IMR-90 (cell line): ENCODE data around the gene LDAF1. TPM values are rescaled to one million over a fixed set of nuclear protein-coding genes. Genes with fewer than 3 reads are reported as not detected.

Experiments used
- ATAC-seq: fragments of 200-7000 bp; cut with Tn5 transposase; 2 replicates; pipeline ENCODE4 v1.9.1; 2020; ENCODE audit warnings: low read depth, mild to moderate bottlenecking, moderate library complexity
- BruUV-seq: library from RNA; stranded (reverse); fragments of 400-500 nt; replicated peaks from 2 replicates; lab custom pipeline; 2021; lab: Mats Ljungman, UMichigan
- CTCF ChIA-PET: fragments of 300-600 bp; formaldehyde crosslinking; extraction: SDS; loops from one replicate; lab custom pipeline; 2021; ENCODE audit warnings: antibody characterized with exemption; lab: Yijun Ruan, JAX
- POLR2A ChIA-PET: fragments of 300-600 bp; sonication (Branson Sonifier 250); formaldehyde crosslinking; loops from one replicate; lab custom pipeline; 2022; ENCODE audit warnings: antibody characterized with exemption; ENCODE audit not compliant: unreplicated experiment; lab: Charles Lee
- DNase-seq: peaks from one replicate; pipeline ENCODE4 v3.0.0; 2013
- H2AFZ ChIP-seq: replicated peaks from 2 replicates; pipeline ENCODE3; 2013; ENCODE audit warnings: low read length, mild to moderate bottlenecking; ENCODE audit not compliant: poor library complexity
- H2AK5ac ChIP-seq: 2 replicates; pipeline ENCODE4 v1.6.1; 2013; ENCODE audit warnings: low read depth, low read length, inconsistent platforms
- H2AK9ac ChIP-seq: replicated peaks from 2 replicates; pipeline ENCODE3; 2013; ENCODE audit warnings: mild to moderate bottlenecking, low read depth, low read length, moderate library complexity; ENCODE audit not compliant: poor library complexity
- H2BK120ac ChIP-seq: 2 replicates; pipeline ENCODE4 v1.6.1; 2013; ENCODE audit warnings: low read depth, low read length, inconsistent platforms
- H2BK15ac ChIP-seq: 3 replicates; pipeline ENCODE4 v1.6.1; 2013; ENCODE audit warnings: low read depth, low read length, inconsistent platforms
- H2BK20ac ChIP-seq: 2 replicates; pipeline ENCODE4 v1.6.1; 2013; ENCODE audit warnings: low read depth, mild to moderate bottlenecking, inconsistent platforms, low read length, moderate library complexity
- H2BK5ac ChIP-seq: 2 replicates; pipeline ENCODE4 v1.6.1; 2013; ENCODE audit warnings: mild to moderate bottlenecking, low read depth, low read length, inconsistent platforms; ENCODE audit not compliant: poor library complexity, severe bottlenecking
- H3K14ac ChIP-seq: replicated peaks from 2 replicates; pipeline ENCODE4 v1.6.1; 2013; ENCODE audit warnings: low read depth, low read length, inconsistent platforms
- H3K18ac ChIP-seq: 2 replicates; pipeline ENCODE4 v1.6.1; 2013; ENCODE audit warnings: low read depth, low read length, control low read depth
- H3K23ac ChIP-seq: 2 replicates; pipeline ENCODE4 v1.6.1; 2013; ENCODE audit warnings: low read depth, low read length, inconsistent platforms
- H3K27ac ChIP-seq: 2 replicates; pipeline ENCODE4 v1.5.1; 2013; ENCODE audit warnings: mild to moderate bottlenecking, control low read depth, low read length; ENCODE audit not compliant: insufficient read depth
- H3K27me3 ChIP-seq: 2 replicates; pipeline ENCODE4 v1.6.1; 2013; ENCODE audit warnings: low read length; ENCODE audit not compliant: control insufficient read depth, insufficient read depth
- H3K36me3 ChIP-seq: 2 replicates; pipeline ENCODE4 v1.6.1; 2013; ENCODE audit warnings: low read length, mixed read lengths; ENCODE audit not compliant: control insufficient read depth, insufficient read depth
- H3K4ac ChIP-seq: 2 replicates; pipeline ENCODE4 v1.6.1; 2013; ENCODE audit warnings: low read depth, low read length, inconsistent platforms
- H3K4me1 ChIP-seq: 2 replicates; pipeline ENCODE4 v1.6.1; 2013; ENCODE audit warnings: low read length, mixed read lengths; ENCODE audit not compliant: control insufficient read depth, insufficient read depth
- H3K4me2 ChIP-seq: 2 replicates; pipeline ENCODE4 v1.6.1; 2013; ENCODE audit warnings: low read depth, mild to moderate bottlenecking, control low read depth, low read length, moderate library complexity
- H3K4me3 ChIP-seq: 2 replicates; pipeline ENCODE4 v1.5.1; 2013; ENCODE audit warnings: low read depth, mild to moderate bottlenecking, control low read depth, low read length, moderate library complexity; ENCODE audit not compliant: insufficient read depth
- H3K56ac ChIP-seq: 2 replicates; pipeline ENCODE4 v1.6.1; 2013; ENCODE audit warnings: low read length, inconsistent platforms; ENCODE audit not compliant: insufficient read depth; ENCODE audit errors: extremely low read depth
- H3K79me1 ChIP-seq, 2 experiments: 2 replicates each; pipeline ENCODE4 v1.6.1; 2013; ENCODE audit warnings: low read length in 2 of 2, inconsistent platforms in 1 of 2, low read depth in 1 of 2
- H3K9ac ChIP-seq: 2 replicates; pipeline ENCODE4 v1.6.1; 2013; ENCODE audit warnings: low read depth, low read length, control low read depth
- H3K9me1 ChIP-seq: 2 replicates; pipeline ENCODE4 v1.6.1; 2013; ENCODE audit warnings: low read length, inconsistent platforms; ENCODE audit not compliant: insufficient read depth
- H3K9me3 ChIP-seq: 2 replicates; pipeline ENCODE4 v1.6.1; 2013; ENCODE audit warnings: low read length; ENCODE audit not compliant: control insufficient read depth, insufficient read depth
- H4K20me1 ChIP-seq: 2 replicates; pipeline ENCODE4 v1.6.1; 2013; ENCODE audit warnings: low read length, inconsistent platforms; ENCODE audit not compliant: insufficient read depth
- H4K5ac ChIP-seq: 2 replicates; pipeline ENCODE4 v1.6.1; 2013; ENCODE audit warnings: mild to moderate bottlenecking, low read depth, low read length, control low read depth
- H4K8ac ChIP-seq, 2 experiments: 2 replicates each; pipeline ENCODE4 v1.6.1; 2013; ENCODE audit warnings: low read depth in 2 of 2, low read length in 2 of 2, control low read depth in 1 of 2, inconsistent platforms in 1 of 2
- H4K91ac ChIP-seq: 2 replicates; pipeline ENCODE4 v1.6.1; 2013; ENCODE audit warnings: low read depth, low read length, inconsistent platforms; ENCODE audit not compliant: insufficient read depth
- BHLHE40 ChIP-seq: fragments of 150-350 bp; IDR thresholded peaks from 2 replicates; pipeline ENCODE4 v1.6.1; 2016; ENCODE audit warnings: mild to moderate bottlenecking, low read depth, low read length
- CHD1 ChIP-seq: IDR thresholded peaks from 2 replicates; pipeline ENCODE4 v1.6.1; 2012; ENCODE audit warnings: low read depth, low read length, improper control_type of control experiment
- CTCF ChIP-seq: conservative IDR thresholded peaks from 2 replicates; pipeline ENCODE4 v1.5.1; 2012; ENCODE audit warnings: mild to moderate bottlenecking, low read depth, low read length, improper control_type of control experiment
- ELK1 ChIP-seq: fragments of 150-350 bp; IDR thresholded peaks from 2 replicates; pipeline ENCODE4 v1.6.1; 2016; ENCODE audit warnings: low read depth, mild to moderate bottlenecking, low read length, moderate library complexity, borderline replicate concordance
- FOS ChIP-seq: fragments of 150-350 bp; IDR thresholded peaks from 2 replicates; pipeline ENCODE4 v1.6.1; 2016; ENCODE audit warnings: low read depth, low read length
- MAFK ChIP-seq: IDR thresholded peaks from 2 replicates; pipeline ENCODE4 v1.6.1; 2012; ENCODE audit warnings: low read depth, low read length, improper control_type of control experiment
- MAZ ChIP-seq: IDR thresholded peaks from 2 replicates; pipeline ENCODE4 v1.6.1; 2012; ENCODE audit warnings: low read depth, mild to moderate bottlenecking, low read length, improper control_type of control experiment, moderate library complexity, borderline replicate concordance
- MXI1 ChIP-seq: IDR thresholded peaks from 2 replicates; pipeline ENCODE4 v1.6.1; 2012; ENCODE audit warnings: low read depth, mild to moderate bottlenecking, low read length, moderate library complexity, borderline replicate concordance
- NFE2L2 ChIP-seq: fragments of 150-350 bp; IDR thresholded peaks from 2 replicates; pipeline ENCODE4 v1.6.1; 2016; ENCODE audit warnings: low read depth, mild to moderate bottlenecking, low read length
- POLR2A ChIP-seq: IDR thresholded peaks from 2 replicates; pipeline ENCODE4 v1.6.1; 2012; ENCODE audit warnings: mild to moderate bottlenecking, low read depth, low read length
- RAD21 ChIP-seq: IDR thresholded peaks from 2 replicates; pipeline ENCODE4 v1.6.1; 2012; ENCODE audit warnings: low read length, improper control_type of control experiment
- RFX5 ChIP-seq: IDR thresholded peaks from 2 replicates; pipeline ENCODE4 v1.8.0; 2012; ENCODE audit warnings: low read depth, mild to moderate bottlenecking, low read length, moderate library complexity
- SMC3 ChIP-seq: fragments of 150-350 bp; IDR thresholded peaks from 2 replicates; pipeline ENCODE4 v1.6.1; 2016; ENCODE audit warnings: low read depth, mild to moderate bottlenecking, antibody characterized with exemption, low read length, moderate library complexity
- USF2 ChIP-seq: fragments of 150-350 bp; IDR thresholded peaks from 2 replicates; pipeline ENCODE4 v1.6.1; 2017; ENCODE audit warnings: mild to moderate bottlenecking, antibody characterized with exemption, low read length, low read depth
- WGBS, 2 experiments: methylation state at CpG; one replicate each; pipeline versions ENCODE4 v1.1.5 to v1.1.7; 2013; ENCODE audit warnings: missing lambda C conversion rate in 2 of 2; ENCODE audit not compliant: insufficient read length in 1 of 2; ENCODE audit errors: extremely low coverage in 2 of 2; 5-methylcytosine and 5-hydroxymethylcytosine counted together
- dilution Hi-C: fragments of 300-500 bp; cut with HindIII; formaldehyde crosslinking; loops from one replicate; pipeline ENCODE4 v1.14.3; 2018; ENCODE audit warnings: low sequenced_read_pairs; ENCODE audit not compliant: unreplicated experiment
- in situ Hi-C: fragments of 300-500 bp; cut with MboI; formaldehyde crosslinking; loops from 3 replicates; pipeline ENCODE4 v1.14.3; 2019; ENCODE audit warnings: low sequenced_read_pairs, inconsistent platforms, mixed read lengths
- intact Hi-C: fragments of 100-400 bp; cut with micrococcal nuclease; formaldehyde crosslinking; loops from 2 replicates; pipeline ENCODE4 v1.10.0; 2022
- polyA plus RNA-seq, 3 experiments: library from polyadenylated mRNA; depleted of rRNA; stranded (reverse); fragments of >200 nt; gene quantifications; 2 replicates each; pipeline ENCODE4 v1.2.3, GENCODE V29; 2012; ENCODE audit warnings: low replicate concordance in 1 of 3
- total RNA-seq: library from RNA; depleted of rRNA; stranded (reverse); fragments of >200 nt; gene quantifications from 2 replicates; pipeline ENCODE4 v1.2.3, GENCODE V29; 2012

LDAF1 gene
- total and polyA plus RNA-seq, 2 of the 4 experiments (the other 2 are of a cell fraction): 21.0 to 62.2 TPM

GRCh38 chr16:21224800-21225199 is 66.3 kb downstream of the LDAF1 start:
- no peak overlapping the region for H3K14ac ChIP-seq
- H2AFZ ChIP-seq: no peak overlapping the region
- H3K27ac ChIP-seq: no peak overlapping the region
- no peak overlapping the region for H3K4ac ChIP-seq
- H3K23ac ChIP-seq: no peak overlapping the region
- dilution Hi-C loops: no loop called here
- no peak overlapping the region for H3K18ac ChIP-seq
- H3K4me3 ChIP-seq: no peak overlapping the region
- ChIA-PET POLR2A (no interaction called here), CTCF (interaction anchor here (0.5 kb wide), 1 partner anchor 68 kb away, joined by 3 read pairs; no protein-coding TSS in a partner anchor)
- no CpG with 5 or more reads among the region's 2 CpGs for WGBS, 2 experiments
- H4K8ac ChIP-seq: no peak overlapping the region
- no peak overlapping the region for H2BK20ac ChIP-seq
- H2AK5ac ChIP-seq: no peak overlapping the region
- intact Hi-C loops: no loop called here
- H3K9me3 ChIP-seq: no peaks in the 10 kb centered on the region
- no peak overlapping the region for H3K56ac ChIP-seq
- H2AK9ac ChIP-seq: no peak overlapping the region
- no TSS peak for BruUV-seq
- no peaks in the 10 kb centered on the region for H3K9me1 ChIP-seq
- DNase-seq (no peak), ATAC-seq (no peak)
- no peak overlapping the region for H2BK5ac ChIP-seq
- no peak for TF ChIP-seq SMC3
- no peak for TF ChIP-seq USF2
- no peak for TF ChIP-seq CHD1
- no peak for TF ChIP-seq RAD21
- TF ChIP-seq ELK1: no peak
- no peak for TF ChIP-seq POLR2A
- TF ChIP-seq MXI1: no peak
- TF ChIP-seq BHLHE40: no peak
- no peak for TF ChIP-seq MAZ
- TF ChIP-seq FOS: no peak
- no peak for TF ChIP-seq RFX5
- no peak for TF ChIP-seq MAFK
- no peak for TF ChIP-seq NFE2L2
- TF ChIP-seq CTCF: no peak
- no peak overlapping the region for H4K5ac ChIP-seq
- H4K20me1 ChIP-seq: no peaks in the 10 kb centered on the region
- no peaks in the 10 kb centered on the region for H3K4me1 ChIP-seq
- no peaks in the 10 kb centered on the region for H3K36me3 ChIP-seq
- H3K79me1 ChIP-seq: no peaks in the 10 kb centered on the region
- in situ Hi-C loops: no loop called here
- no peak overlapping the region for H3K9ac ChIP-seq
- H3K4me2 ChIP-seq: no peak overlapping the region
- no peak overlapping the region for H2BK15ac ChIP-seq
- no peak overlapping the region for H4K91ac ChIP-seq
- H3K27me3 ChIP-seq: peaks cover 19% of the 10 kb centered on the region
- no peak overlapping the region for H2BK120ac ChIP-seq
